Adipocyte (in vitro differentiated cells): ENCODE data around the gene PTPN2.
A peak's percentile ranks its signal among the peaks of the same experiment; 100 is the strongest.
"Not testable (repeated sequence)": the region's sequence is repeated elsewhere in the genome, so short reads cannot be mapped to it uniquely, and the experiment has no call there.

Experiments
- DNase-seq: peaks from one replicate; pipeline ENCODE4 v3.0.0-alpha.2; 2015; ENCODE audit warnings: low read depth
- H3K27me3 ChIP-seq: replicated peaks from 2 replicates; pipeline ENCODE4 v1.7.0; 2013; ENCODE audit warnings: mild to moderate bottlenecking, low read length, moderate library complexity; ENCODE audit not compliant: control insufficient read depth, insufficient read depth
- H3K36me3 ChIP-seq: 2 replicates; pipeline ENCODE4 v1.7.0; 2013; ENCODE audit warnings: low read length, mild to moderate bottlenecking, moderate library complexity; ENCODE audit not compliant: control insufficient read depth, insufficient read depth, severe bottlenecking
- H3K4me1 ChIP-seq: 2 replicates; pipeline ENCODE4 v1.7.0; 2013; ENCODE audit warnings: mild to moderate bottlenecking, low read length, moderate library complexity; ENCODE audit not compliant: control insufficient read depth, insufficient read depth
- H3K4me3 ChIP-seq: 2 replicates; pipeline ENCODE4 v1.7.0; 2013; ENCODE audit warnings: mild to moderate bottlenecking, low read length, moderate library complexity
- H3K9ac ChIP-seq: 2 replicates; pipeline ENCODE4 v1.7.0; 2013; ENCODE audit warnings: mild to moderate bottlenecking, low read length, moderate library complexity
- H3K9me3 ChIP-seq: 2 replicates; pipeline ENCODE4 v1.7.0; 2013; ENCODE audit warnings: mild to moderate bottlenecking, low read length, moderate library complexity; ENCODE audit not compliant: control insufficient read depth

Gene PTPN2

DNA sequence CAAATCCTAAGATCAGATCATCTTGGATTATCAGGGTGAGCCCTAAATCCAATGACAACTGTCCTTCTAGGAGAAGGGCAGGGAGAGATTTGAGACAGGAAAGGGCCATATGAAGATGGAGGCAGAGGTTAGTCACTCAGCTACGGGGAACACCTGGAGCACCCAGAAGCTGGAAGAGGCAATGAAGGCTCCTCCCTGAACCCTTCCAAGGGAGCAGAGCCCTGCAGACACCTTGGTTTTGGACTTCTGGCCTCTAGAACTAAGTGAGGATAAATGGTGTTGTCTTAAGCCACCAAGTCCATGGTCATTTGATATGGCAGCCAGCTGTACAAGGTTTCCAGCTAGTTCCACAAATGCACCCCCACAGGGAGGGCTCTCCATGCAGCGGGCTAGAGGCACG lies 6.9 kb upstream of the PTPN2 start:
- no peak overlapping the region for H3K4me3 ChIP-seq
- H3K27me3 ChIP-seq: peaks cover 1% of the 10 kb centered on the region
- H3K4me1 ChIP-seq: no peaks in the 10 kb centered on the region
- H3K36me3 ChIP-seq: no peaks in the 10 kb centered on the region
- no peak overlapping the region for H3K9ac ChIP-seq
- no peaks in the 10 kb centered on the region for H3K9me3 ChIP-seq
- no peak for DNase-seq

DNA sequence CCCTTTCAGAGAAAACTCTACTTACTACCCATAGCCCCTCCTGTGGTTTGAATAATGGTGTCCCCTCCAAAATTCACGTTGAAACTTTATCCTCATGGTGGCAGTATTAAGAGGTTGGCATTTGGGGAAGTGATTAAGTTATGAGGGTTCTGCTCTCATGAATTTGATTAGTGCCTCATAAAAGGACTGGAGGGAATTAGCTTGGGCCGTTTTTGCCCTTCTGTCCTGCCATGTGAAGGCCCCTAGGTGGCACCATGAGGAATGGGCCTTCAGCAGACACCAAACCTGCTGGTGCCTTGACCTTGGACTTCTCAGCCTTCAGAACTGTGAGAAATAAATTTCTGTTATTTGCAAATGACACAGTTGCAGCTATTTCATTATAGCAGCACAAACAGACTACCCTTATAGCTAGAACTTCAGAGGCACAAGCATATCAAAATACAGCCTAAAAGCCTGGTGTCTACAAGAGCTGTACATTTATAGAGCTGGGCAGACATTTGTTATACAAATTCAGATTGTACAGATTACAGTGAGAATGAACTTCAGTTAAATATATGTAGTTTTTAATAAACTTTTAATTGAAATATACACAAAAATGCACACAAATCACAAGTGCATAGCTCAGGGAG lies 2.6 kb upstream of the PTPN2 start:
- no peaks in the 10 kb centered on the region for H3K27me3 ChIP-seq
- no peak for DNase-seq
- H3K9ac ChIP-seq: no peak overlapping the region
- no peak overlapping the region for H3K4me3 ChIP-seq
- H3K9me3 ChIP-seq: no peaks in the 10 kb centered on the region
- no peaks in the 10 kb centered on the region for H3K36me3 ChIP-seq
- peaks cover 22% of the 10 kb centered on the region for H3K4me1 ChIP-seq

DNA sequence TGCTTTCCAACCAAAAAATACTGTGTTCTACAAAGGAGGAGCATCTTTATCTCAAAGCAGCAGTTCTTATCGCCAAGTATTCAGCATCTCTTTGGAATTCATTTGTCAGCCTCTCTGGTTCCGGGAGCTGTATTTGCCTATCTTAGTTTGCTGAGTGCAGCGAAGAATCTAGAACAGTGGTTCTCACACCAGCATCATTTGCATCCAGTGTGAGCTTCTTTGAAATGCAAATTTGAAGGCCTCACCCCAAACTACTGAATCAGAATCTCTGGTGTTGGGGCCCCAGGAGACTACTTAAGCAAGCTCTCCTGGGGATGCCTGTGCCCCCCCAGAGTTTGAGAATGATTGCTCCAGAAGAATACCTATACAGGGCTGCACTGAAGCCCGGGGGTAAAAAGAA lies 1.5 kb upstream of the PTPN2 start:
- H3K36me3 ChIP-seq: no peaks in the 10 kb centered on the region
- no peaks in the 10 kb centered on the region for H3K9me3 ChIP-seq
- no peak for DNase-seq
- H3K9ac ChIP-seq: no peak overlapping the region
- no peak overlapping the region for H3K4me3 ChIP-seq
- peaks cover 23% of the 10 kb centered on the region for H3K4me1 ChIP-seq
- H3K27me3 ChIP-seq: no peaks in the 10 kb centered on the region

DNA sequence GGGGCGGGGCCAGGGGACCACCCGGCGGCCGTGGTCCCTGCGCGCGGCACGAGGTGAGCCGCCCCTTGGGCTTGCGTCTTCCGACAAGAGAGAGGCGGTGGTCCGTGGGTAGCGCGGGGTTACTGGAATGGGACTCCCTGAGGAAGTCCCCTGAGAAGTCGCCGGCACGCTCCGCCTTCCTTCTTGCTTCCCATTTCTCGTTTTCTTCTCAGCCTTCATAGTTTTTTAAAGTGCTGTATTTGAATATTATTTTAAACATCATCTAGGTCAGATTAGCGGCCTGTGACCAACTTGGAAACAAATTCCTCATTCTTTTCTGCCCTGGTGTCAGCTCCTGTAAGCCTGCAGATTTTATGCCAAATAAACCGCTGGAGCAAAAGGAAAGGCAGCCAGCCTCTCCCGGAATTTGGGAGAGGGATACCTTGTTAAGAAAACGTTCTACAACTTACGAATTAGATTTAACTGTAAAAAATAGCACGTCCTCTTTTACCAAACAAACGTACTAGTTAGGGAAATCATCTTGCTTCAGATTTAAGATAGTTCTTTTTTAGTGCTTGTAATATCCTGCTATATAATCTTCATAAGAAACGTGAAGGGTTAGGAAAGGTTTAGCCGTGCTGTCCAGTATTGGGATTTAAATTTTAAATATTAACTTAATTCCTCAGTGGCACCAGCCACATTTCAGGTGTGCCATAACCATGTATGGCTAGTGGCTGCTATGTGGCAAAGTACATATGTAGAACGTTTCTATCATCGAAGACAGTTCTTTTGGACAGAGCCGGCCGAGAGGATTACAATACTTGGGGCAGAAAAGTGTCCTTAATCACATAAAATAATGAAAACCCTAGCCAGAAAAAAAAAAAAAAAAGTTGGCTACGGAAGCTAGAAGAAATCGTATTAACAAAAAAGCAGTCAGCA lies 628 bp upstream of the PTPN2 start:
- Histone ChIP-seq H3K4me3 (peak overlapping the region; percentile 92), H3K36me3 (no peaks in the 10 kb centered on the region), H3K9ac (peak overlapping the region; percentile 84), H3K27me3 (no peaks in the 10 kb centered on the region), H3K4me1 (peaks cover 30% of the 10 kb centered on the region), H3K9me3 (no peaks in the 10 kb centered on the region)
- no peak for DNase-seq

DNA sequence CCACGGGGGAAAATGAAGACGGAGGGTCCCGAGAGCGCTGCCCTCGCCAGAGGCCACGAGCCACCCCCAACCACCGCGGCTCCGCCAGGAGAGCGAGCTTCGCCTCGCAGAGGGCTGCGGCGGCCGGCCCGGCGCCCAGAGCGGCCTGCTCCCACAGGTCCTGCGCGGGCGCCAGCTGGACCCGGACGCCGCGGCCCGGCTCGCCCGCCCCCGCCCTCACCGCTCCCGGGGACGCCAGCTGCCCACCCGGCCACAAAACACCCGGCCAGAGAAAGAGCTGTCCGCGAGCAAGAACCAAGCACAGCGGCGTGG lies 709 bp downstream of the PTPN2 start:
- H3K9me3 ChIP-seq: no peaks in the 10 kb centered on the region
- no peaks in the 10 kb centered on the region for H3K27me3 ChIP-seq
- H3K4me3 ChIP-seq: peak overlapping the region; percentile 92
- H3K4me1 ChIP-seq: peaks cover 30% of the 10 kb centered on the region
- H3K9ac ChIP-seq: peak overlapping the region; percentile 98
- no peaks in the 10 kb centered on the region for H3K36me3 ChIP-seq
- peak; percentile 70 for DNase-seq

DNA sequence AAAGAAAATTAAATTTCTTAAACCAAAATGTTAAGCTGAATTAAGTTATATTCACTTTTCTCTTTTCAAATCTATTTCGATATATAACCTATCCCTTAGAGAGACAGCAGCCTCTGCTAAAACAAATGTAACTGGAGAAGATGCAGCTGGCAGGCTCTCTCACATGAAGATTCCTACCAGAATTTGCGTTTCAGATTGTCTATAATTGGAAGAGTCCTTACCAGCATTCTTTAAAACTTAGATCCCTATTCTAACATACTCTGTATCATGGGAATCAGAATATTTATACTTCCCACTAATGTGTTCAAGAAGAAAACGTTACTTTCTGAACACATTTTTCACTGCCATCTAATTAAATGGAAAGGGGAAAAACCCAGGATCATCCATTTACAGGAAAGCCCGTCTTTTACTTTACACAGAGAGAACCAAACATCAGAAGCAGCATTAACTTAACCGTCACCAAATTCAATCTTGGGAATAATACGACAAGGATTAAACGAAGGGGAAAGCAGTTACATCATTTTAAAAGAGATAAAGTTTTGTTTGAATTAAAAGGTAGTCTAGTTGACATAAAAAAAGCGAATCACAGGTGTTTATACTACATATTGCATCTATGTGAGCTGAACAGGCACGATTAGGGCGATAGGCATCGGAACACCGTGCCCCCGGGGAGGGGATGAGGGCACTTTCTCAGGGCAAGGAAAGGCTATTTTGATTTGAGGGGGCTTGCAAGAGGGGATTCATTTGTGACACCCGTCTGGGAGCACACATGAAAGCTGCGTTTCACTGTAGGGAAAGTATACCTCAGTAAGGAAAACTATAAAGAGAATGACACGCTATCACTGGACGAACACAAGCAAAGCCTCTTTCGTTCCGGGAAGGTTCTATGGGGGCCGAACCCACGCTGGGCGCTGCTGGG lies 1.3 kb downstream of the PTPN2 start:
- H3K36me3 ChIP-seq: no peaks in the 10 kb centered on the region
- peak overlapping the region; percentile 92 for H3K4me3 ChIP-seq

DNA sequence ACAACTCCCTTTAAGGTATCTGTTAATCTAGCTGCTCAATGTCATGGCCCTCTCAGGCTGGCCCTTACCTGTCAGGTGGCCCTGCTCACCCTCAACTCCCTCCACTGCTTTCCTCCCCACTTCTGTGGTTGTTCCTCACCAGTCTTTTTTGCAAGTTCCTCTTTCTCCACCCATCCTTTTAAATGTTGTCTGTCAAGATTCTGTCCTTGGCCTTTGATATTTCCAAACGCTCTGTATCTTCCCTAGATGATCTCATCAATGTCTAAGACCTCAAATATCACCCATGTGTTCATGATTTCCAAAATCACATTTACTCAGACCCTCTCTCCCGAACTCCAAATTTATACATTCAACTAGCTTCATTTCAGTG lies 3.5 kb downstream of the PTPN2 start:
- no peak overlapping the region for H3K9ac ChIP-seq
- H3K9me3 ChIP-seq: no peaks in the 10 kb centered on the region
- DNase-seq: no peak
- H3K36me3 ChIP-seq: no peaks in the 10 kb centered on the region
- H3K4me3 ChIP-seq: no peak overlapping the region
- peaks cover 30% of the 10 kb centered on the region for H3K4me1 ChIP-seq
- no peaks in the 10 kb centered on the region for H3K27me3 ChIP-seq

More for the DNA sequence above, 1.3 kb downstream of the PTPN2 start:
- H3K9me3 ChIP-seq: no peaks in the 10 kb centered on the region
- H3K9ac ChIP-seq: peak overlapping the region; percentile 98
- H3K4me1 ChIP-seq: peaks cover 30% of the 10 kb centered on the region
- peak; percentile 57 for DNase-seq
- no peaks in the 10 kb centered on the region for H3K27me3 ChIP-seq

DNA sequence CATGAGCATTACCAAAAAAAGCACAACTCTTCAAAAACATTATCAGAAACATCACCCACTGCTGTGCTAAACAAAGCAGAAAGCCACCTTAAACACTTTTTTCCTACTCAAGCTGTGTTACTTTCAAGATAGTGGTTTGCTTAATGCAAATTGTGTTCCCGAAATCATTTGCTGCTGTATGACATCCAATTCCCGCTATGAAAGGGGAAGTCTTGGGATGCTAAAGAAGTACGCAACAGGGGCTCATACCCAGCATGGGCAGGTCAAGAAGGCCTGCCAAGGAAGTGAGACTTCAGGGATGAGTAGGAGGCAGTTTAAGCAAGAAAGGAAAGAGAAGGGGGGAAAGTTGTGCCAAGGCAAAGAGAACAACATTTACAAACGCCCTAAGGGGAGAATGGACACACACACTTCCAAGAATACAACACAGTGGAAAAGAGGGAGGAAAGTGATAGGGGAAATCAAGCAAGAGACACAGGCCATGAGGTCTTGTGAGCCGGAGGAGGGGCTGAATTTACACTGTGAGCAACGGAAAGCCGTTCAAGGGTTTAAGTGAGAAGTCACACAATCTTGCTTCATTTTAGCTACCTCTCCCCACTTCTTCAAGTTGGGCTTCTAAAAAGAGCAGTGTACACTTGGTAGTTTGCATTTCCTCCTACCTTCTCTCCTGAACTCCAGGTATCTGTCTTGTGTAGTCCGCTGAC lies 4.0 kb downstream of the PTPN2 start:
- H3K9ac ChIP-seq: no peak overlapping the region
- DNase-seq: no peak

DNA sequence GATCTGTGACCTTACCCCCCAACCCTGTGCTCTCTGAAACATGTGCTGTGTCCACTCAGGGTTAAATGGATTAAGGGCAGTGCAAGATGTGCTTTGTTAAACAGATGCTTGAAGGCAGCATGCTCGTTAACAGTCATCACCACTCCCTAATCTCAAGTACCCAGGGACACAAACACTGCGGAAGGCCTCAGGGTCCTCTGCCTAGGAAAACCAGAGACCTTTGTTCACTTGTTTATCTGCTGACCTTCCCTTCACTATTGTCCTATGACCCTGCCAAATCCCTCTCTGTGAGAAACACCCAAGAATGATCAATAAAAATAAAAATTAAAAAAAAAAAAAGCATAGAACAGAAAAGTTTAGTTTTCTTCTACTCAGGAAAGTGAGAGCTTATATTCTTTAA lies 9.0 kb downstream of the PTPN2 start:
- not testable (repeated sequence) for H3K36me3 ChIP-seq, H3K9me3 ChIP-seq, H3K4me3 ChIP-seq, DNase-seq, H3K4me1 ChIP-seq, H3K9ac ChIP-seq, H3K27me3 ChIP-seq

More for the DNA sequence above, 4.0 kb downstream of the PTPN2 start:
- peaks cover 26% of the 10 kb centered on the region for H3K4me1 ChIP-seq
- no peaks in the 10 kb centered on the region for H3K36me3 ChIP-seq
- H3K4me3 ChIP-seq: no peak overlapping the region
- no peaks in the 10 kb centered on the region for H3K27me3 ChIP-seq
- H3K9me3 ChIP-seq: no peaks in the 10 kb centered on the region

DNA sequence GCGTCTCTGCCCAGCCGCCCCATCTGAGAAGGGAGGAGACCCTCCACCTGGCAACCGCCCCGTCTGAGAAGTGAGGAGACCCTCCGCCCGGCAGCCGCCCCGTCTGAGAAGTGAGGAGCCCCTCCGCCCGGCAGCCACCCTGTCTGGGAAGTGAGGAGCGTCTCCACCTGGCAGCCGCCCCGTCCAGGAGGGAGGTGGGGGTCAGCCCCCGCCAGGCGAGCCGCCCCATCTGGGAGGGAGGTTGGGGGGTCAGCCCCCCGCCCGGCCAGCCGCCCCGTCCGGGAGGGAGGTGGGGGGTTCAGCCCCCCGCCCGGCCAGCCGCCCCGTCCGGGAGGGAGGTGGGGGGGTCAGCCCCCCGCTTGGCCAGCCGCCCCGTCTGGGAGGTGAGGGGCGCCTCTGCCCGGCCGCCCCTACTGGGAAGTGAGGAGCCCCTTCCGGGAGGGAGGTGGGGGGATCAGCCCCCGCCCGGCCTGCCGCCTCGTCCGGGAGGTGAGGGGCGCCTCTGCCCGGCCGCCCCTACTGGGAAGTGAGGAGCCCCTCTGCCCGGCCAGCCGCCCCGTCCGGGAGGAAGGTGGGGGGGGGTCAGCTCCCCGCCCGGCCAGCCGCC lies 10.0 kb downstream of the PTPN2 start:
- H3K9ac ChIP-seq, H3K4me1 ChIP-seq, DNase-seq, H3K36me3 ChIP-seq, H3K9me3 ChIP-seq, H3K4me3 ChIP-seq, H3K27me3 ChIP-seq: not testable (repeated sequence)
